ENCODE data around the gene RTBDN. TPM values are rescaled to one million over a fixed set of nuclear protein-coding genes. Genes with fewer than 3 reads are reported as not detected.

The RTBDN gene
- total RNA-seq, 1 experiment from 2014 or later: not detected

DNA sequence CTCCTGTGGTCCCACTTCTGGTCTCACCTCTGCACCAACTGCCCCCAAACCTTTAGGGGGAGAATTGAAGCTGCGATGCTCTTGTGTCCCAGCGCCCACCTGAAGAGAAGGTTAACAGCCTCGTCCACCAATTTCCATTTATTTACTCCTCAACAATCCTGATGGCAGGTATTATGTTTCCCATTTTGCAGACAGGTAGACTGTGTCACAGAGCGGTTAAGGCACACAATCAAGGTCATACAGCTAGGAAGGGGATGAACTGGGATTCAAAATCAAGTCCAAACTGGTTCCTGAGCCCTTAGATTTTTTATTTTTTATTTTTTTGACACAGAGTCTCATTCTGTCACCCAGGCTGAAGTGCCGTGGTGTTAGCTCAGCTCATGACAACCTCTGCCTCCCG, 40.7 kb upstream of the RTBDN start:
- no peak overlapping the region for H3K4me3 Mint-ChIP-seq (ENCODE audit: low read depth, unreplicated experiment)

DNA sequence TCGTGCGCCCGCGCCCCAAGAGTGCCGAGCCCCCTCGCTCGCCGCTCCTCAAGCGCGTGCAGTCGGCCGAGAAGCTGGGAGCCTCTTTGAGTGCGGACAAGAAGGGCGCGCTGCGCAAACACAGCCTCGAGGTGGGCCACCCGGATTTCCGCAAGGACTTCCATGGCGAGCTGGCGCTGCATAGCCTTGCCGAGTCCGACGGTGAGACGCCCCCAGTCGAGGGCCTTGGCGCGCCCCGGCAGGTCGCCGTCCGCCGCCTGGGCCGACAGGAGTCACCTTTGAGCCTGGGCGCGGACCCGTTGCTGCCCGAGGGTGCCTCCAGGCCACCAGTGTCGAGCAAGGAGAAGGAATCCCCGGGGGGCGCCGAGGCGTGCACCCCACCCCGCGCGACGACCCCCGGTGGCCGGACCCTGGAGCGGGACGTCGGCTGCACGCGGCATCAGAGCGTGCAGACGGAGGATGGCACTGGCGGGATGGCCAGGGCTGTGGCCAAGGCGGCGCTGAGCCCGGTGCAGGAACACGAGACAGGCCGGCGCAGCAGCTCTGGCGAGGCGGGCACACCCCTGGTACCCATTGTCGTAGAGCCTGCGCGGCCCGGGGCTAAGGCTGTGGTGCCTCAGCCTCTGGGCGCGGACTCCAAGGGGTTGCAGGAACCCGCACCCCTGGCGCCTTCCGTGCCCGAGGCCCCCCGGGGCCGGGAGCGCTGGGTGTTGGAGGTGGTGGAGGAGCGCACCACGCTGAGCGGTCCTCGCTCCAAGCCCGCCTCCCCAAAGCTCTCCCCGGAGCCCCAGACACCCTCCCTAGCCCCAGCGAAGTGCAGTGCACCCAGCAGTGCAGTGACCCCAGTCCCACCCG, 39.7 kb upstream of the RTBDN start:
- TF ChIP-seq, protein P1, sequence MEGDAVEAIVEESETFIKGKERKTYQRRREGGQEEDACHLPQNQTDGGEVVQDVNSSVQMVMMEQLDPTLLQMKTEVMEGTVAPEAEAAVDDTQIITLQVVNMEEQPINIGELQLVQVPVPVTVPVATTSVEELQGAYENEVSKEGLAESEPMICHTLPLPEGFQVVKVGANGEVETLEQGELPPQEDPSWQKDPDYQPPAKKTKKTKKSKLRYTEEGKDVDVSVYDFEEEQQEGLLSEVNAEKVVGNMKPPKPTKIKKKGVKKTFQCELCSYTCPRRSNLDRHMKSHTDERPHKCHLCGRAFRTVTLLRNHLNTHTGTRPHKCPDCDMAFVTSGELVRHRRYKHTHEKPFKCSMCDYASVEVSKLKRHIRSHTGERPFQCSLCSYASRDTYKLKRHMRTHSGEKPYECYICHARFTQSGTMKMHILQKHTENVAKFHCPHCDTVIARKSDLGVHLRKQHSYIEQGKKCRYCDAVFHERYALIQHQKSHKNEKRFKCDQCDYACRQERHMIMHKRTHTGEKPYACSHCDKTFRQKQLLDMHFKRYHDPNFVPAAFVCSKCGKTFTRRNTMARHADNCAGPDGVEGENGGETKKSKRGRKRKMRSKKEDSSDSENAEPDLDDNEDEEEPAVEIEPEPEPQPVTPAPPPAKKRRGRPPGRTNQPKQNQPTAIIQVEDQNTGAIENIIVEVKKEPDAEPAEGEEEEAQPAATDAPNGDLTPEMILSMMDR (IDR thresholded peaks at IDR 0.05; ENCODE audit: unreplicated experiment): no peak
- intact Hi-C loops (cut with micrococcal nuclease; ENCODE audit: unreplicated experiment): no loop called here
- CTCF ChIA-PET: interaction anchor here (1.0 to 1.7 kb wide), 2 partner anchors 11 to 97 kb away, joined by 3 to 9 read pairs; no protein-coding TSS in a partner anchor
- H3K36me3 Mint-ChIP-seq (ENCODE audit: insufficient read depth, unreplicated experiment): peaks cover 40% of the 10 kb centered on the region
- no TSS peak for BruUV-seq (replicated peaks)
- DNase-seq: no peak
- H3K4me3 Mint-ChIP-seq (ENCODE audit: low read depth, unreplicated experiment): peak overlapping the region; percentile 85
- peaks cover 12% of the 10 kb centered on the region for H3K4me1 Mint-ChIP-seq (ENCODE audit: low read depth, unreplicated experiment)
- H3K27me3 Mint-ChIP-seq (ENCODE audit: unreplicated experiment): no peaks in the 10 kb centered on the region
- H3K9me3 Mint-ChIP-seq (ENCODE audit: low read depth, unreplicated experiment): no peaks in the 10 kb centered on the region
- H3K27ac Mint-ChIP-seq (ENCODE audit: unreplicated experiment): peak overlapping the region; percentile 67

More for the DNA sequence above, 40.7 kb upstream of the RTBDN start:
- Mint-ChIP-seq H3K27me3 (ENCODE audit: unreplicated experiment) (no peaks in the 10 kb centered on the region), H3K36me3 (ENCODE audit: insufficient read depth, unreplicated experiment) (peaks cover 39% of the 10 kb centered on the region), H3K27ac (ENCODE audit: unreplicated experiment) (no peak overlapping the region), H3K9me3 (ENCODE audit: low read depth, unreplicated experiment) (no peaks in the 10 kb centered on the region), H3K4me1 (ENCODE audit: low read depth, unreplicated experiment) (peaks cover 12% of the 10 kb centered on the region)
- intact Hi-C loops (cut with micrococcal nuclease; ENCODE audit: unreplicated experiment): no loop called here
- TF ChIP-seq, protein P1 (IDR thresholded peaks at IDR 0.05; ENCODE audit: unreplicated experiment): no peak
- BruUV-seq (replicated peaks): no TSS peak
- no peak for DNase-seq
- CTCF ChIA-PET: no interaction called here

DNA sequence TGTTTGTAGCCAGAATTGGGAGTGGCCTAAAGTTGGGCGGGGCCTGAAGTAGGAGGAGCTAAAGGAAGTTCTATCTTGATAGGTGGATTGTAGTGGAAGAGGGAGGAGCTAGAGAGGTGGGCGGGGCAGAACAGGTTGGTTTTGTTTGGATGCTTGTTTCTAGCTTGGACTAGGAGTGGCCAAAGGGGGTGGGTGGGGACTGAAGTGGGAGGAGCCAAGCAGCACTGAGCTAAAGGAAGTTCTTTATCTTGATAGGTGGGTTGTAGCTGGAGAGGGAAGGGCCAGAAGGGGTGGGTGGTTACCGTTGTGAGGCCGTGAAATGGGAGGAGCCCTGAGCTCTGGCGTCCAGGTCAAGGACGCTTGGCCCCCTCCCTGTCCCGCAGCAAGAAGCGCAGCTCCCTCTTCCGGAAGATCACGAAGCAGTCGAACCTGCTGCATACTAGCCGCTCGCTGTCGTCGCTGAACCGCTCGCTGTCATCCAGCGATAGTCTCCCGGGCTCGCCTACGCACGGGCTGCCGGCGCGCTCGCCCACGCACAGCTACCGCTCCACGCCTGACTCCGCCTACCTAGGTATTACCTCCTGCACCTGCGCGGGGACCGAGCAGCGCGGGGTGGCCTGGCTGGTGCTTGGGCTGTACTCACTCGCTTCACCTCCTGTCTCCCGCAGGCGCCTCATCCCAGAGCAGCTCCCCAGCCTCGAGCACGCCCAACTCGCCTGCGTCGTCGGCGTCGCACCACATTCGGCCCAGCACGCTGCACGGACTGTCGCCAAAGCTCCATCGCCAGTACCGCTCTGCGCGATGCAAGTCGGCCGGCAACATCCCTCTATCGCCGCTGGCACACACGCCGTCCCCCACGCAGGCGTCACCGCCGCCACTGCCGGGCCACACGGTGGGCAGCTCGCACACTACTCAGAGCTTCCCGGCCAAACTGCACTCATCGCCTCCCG, 38.8 kb upstream of the RTBDN start:
- Mint-ChIP-seq H3K4me3 (ENCODE audit: low read depth, unreplicated experiment) (peak overlapping the region; percentile 85), H3K27me3 (ENCODE audit: unreplicated experiment) (no peaks in the 10 kb centered on the region), H3K27ac (ENCODE audit: unreplicated experiment) (peak overlapping the region; percentile 67), H3K36me3 (ENCODE audit: insufficient read depth, unreplicated experiment) (peaks cover 35% of the 10 kb centered on the region), H3K9me3 (ENCODE audit: low read depth, unreplicated experiment) (no peaks in the 10 kb centered on the region), H3K4me1 (ENCODE audit: low read depth, unreplicated experiment) (peaks cover 12% of the 10 kb centered on the region)
- TF ChIP-seq, protein P1 (IDR thresholded peaks at IDR 0.05; ENCODE audit: unreplicated experiment): no peak
- CTCF ChIA-PET: interaction anchor here (0.5 to 1.7 kb wide), 11 partner anchors 9 to 1218 kb away, joined by 3 to 9 read pairs (median 4); no protein-coding TSS in a partner anchor
- DNase-seq: peak; percentile 81
- intact Hi-C loops (cut with micrococcal nuclease; ENCODE audit: unreplicated experiment): no loop called here
- no TSS peak for BruUV-seq (replicated peaks)

DNA sequence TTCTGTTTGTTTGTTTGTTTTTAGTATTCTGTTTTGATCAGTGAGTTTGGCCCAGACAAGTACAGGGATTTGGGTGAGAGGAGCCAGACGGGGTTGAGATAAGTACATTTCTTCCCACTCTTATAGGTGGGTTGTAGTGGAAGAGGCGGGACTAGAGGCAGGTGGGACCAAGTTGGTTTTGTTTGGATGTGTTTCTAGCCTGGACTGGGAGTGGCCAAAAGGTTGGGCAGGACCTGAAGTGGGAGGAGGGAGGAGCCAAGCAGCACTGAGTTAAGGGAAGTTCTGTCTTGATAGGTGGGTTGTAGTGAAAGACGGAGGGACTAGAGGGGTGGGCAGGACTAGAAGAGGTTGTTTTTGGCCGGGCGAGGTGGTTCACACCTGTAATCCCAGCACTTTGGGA, 37.9 kb upstream of the RTBDN start:
- intact Hi-C loops (cut with micrococcal nuclease; ENCODE audit: unreplicated experiment): no loop called here
- no TSS peak for BruUV-seq (replicated peaks)
- peak overlapping the region; percentile 85 for H3K4me3 Mint-ChIP-seq (ENCODE audit: low read depth, unreplicated experiment)
- TF ChIP-seq, protein P1 (IDR thresholded peaks at IDR 0.05; ENCODE audit: unreplicated experiment): no peak
- H3K27ac Mint-ChIP-seq (ENCODE audit: unreplicated experiment): peak overlapping the region; percentile 63
- peaks cover 30% of the 10 kb centered on the region for H3K36me3 Mint-ChIP-seq (ENCODE audit: insufficient read depth, unreplicated experiment)
- H3K4me1 Mint-ChIP-seq (ENCODE audit: low read depth, unreplicated experiment): peaks cover 12% of the 10 kb centered on the region
- DNase-seq: no peak
- H3K9me3 Mint-ChIP-seq (ENCODE audit: low read depth, unreplicated experiment): no peaks in the 10 kb centered on the region
- no peaks in the 10 kb centered on the region for H3K27me3 Mint-ChIP-seq (ENCODE audit: unreplicated experiment)
- CTCF ChIA-PET: interaction anchor here (0.6 to 1.1 kb wide), 3 partner anchors 24 to 1217 kb away, joined by 4 to 7 read pairs (median 6); no protein-coding TSS in a partner anchor

All from Calu3 (cell line).